Sigmoid colon (tissue), 7 donors: ENCODE results near the gene SLC38A7. TPM values are rescaled to one million over a fixed set of nuclear protein-coding genes. Genes with fewer than 3 reads are reported as not detected.

Experiments
- DNase-seq: peaks from one replicate; pipeline ENCODE4 v3.0.0-alpha.2; 2019
- H3K27ac ChIP-seq, 4 donors: fragments of 200-600 bp; sonication (generic); one replicate each; pipeline ENCODE4 v1.5.1; 2016 to 2019; ENCODE audit warnings: mild to moderate bottlenecking in 1 of 4
- H3K27me3 ChIP-seq, 3 donors: fragments of 200-600 bp; sonication (generic); one replicate each; pipeline ENCODE4 v1.5.1; 2019; ENCODE audit warnings: mild to moderate bottlenecking in 1 of 3
- H3K36me3 ChIP-seq, 4 donors: fragments of 200-600 bp; sonication (generic); one replicate each; pipeline ENCODE4 v1.5.1; 2016 to 2019
- H3K4me1 ChIP-seq, 4 donors: fragments of 200-600 bp; sonication (generic); one replicate each; pipeline ENCODE4 v1.5.1; 2017 to 2019
- H3K4me3 ChIP-seq, 4 donors: fragments of 200-600 bp; sonication (generic); one replicate each; pipeline ENCODE4 v1.5.1; 2017 to 2019; ENCODE audit warnings: mild to moderate bottlenecking in 2 of 4, moderate library complexity in 1 of 4
- H3K9me3 ChIP-seq, 4 donors: fragments of 200-600 bp in 3 of 4; sonication (generic) in 3 of 4; one replicate each; pipeline versions ENCODE4 v1.5.1 to v1.6.1; 2013 to 2019
- CTCF ChIP-seq, 4 experiments: fragments of 450-650 bp in 3 of 4; fragments of 200-600 bp in 1 of 4; IDR thresholded peaks; one replicate each; pipeline ENCODE4 v1.5.1; 2016 to 2019; ENCODE audit warnings: antibody characterized with exemption in 4 of 4, mild to moderate bottlenecking in 3 of 4, moderate library complexity in 2 of 4
- EP300 ChIP-seq, 4 donors: sonication (generic); formaldehyde crosslinking; IDR thresholded peaks; one replicate each; pipeline ENCODE4 v1.6.1; 2017; ENCODE audit warnings: antibody characterized with exemption in 4 of 4
- POLR2A ChIP-seq, 2 donors: fragments of 450-650 bp; IDR thresholded peaks; one replicate each; pipeline ENCODE4 v1.6.1; 2016; ENCODE audit warnings: antibody characterized with exemption in 2 of 2, mild to moderate bottlenecking in 2 of 2, moderate library complexity in 2 of 2
- POLR2AphosphoS5 ChIP-seq, 4 donors: sonication (generic); formaldehyde crosslinking; IDR thresholded peaks; one replicate each; pipeline ENCODE4 v1.6.1; 2017; ENCODE audit warnings: antibody characterized with exemption in 4 of 4
- WGBS, 2 donors: extraction: QIAGEN DNeasy Blood & Tissue Kit; methylation state at CpG; one replicate each; pipeline ENCODE4 v1.1.7; 2013; 5-methylcytosine and 5-hydroxymethylcytosine counted together
- intact Hi-C: fragments of 100-400 bp; cut with DNase I; formaldehyde crosslinking; loops from one replicate; pipeline ENCODE4 v1.15.1; 2023
- polyA plus RNA-seq, 3 donors: library from polyadenylated mRNA; stranded (reverse); fragments of 200-250 nt; gene quantifications; one replicate each; pipeline ENCODE4 v1.2.3, GENCODE V29; 2013
- total RNA-seq, 4 donors: library from RNA; depleted of rRNA; stranded (reverse); fragments of >200 nt; gene quantifications; one replicate each; pipeline ENCODE4 v1.1.0, GENCODE V29; 2016
- donor health status: healthy with polysubstance abuse.
- donor health status: Bipolar disorder and iron deficiency.
- donor health status: healthy.

SLC38A7 gene
- total and polyA plus RNA-seq, 7 donors = 0.60 to 17.4 (median 10.4) TPM

DNA sequence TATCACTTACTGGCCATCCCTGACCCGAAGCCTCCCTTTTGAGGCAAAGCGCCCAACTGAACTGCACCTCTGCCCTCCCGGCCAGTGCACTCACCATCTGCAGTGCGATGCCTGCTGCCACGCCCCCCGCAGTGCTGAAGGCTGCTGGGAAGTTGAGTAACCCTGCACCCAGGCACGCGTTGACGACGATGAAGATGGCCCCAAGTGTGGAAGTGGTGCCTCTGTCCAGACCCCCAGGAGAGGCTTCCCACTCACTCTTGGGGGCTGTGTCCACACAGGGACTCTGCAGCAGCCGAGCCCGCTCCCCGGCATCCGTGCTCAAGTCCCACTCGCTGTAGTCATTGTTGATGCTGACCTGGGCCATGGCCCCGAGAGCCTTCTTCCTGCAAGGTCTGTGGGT, 4.8 kb downstream of the SLC38A7 start:
- intact Hi-C loops = loop anchor here (5.0 kb wide), 1 partner anchor 947 kb away; no protein-coding TSS in a partner anchor

GRCh38 chr16:58678716-58679115, 5.9 kb downstream of the SLC38A7 start:
- H3K27me3 ChIP-seq = no peaks in the 10 kb centered on the region
- intact Hi-C loops = no loop called here
- peaks cover 0 to 10% (median 7%) of the 10 kb centered on the region in 4 donors for H3K4me1 ChIP-seq
- H3K36me3 ChIP-seq = peaks cover 0 to 66% (median 8%) of the 10 kb centered on the region in 4 donors
- no peaks in the 10 kb centered on the region for H3K9me3 ChIP-seq
- peak; percentile 71 for DNase-seq
- TF ChIP-seq EP300 (IDR thresholded peaks at IDR 0.05) (no peak), POLR2AphosphoS5 (IDR thresholded peaks at IDR 0.05) (peak; percentile 19 to 73 (median 32)), POLR2A (IDR thresholded peaks at IDR 0.05) (no peak), CTCF (IDR thresholded peaks at IDR 0.05) (peak in 1 of 4 experiments; percentile 27)
- H3K27ac ChIP-seq = no peak overlapping the region
- 73 to 83% methylated on average over 3 of the region's 3 CpGs for WGBS, 2 donors
- H3K4me3 ChIP-seq = no peak overlapping the region

More for the DNA sequence above, 4.8 kb downstream of the SLC38A7 start:
- Histone ChIP-seq H3K9me3 (no peaks in the 10 kb centered on the region), H3K4me3 (no peak overlapping the region), H3K27ac (no peak overlapping the region), H3K36me3 (peaks cover 0 to 56% (median 8%) of the 10 kb centered on the region in 4 donors), H3K27me3 (no peaks in the 10 kb centered on the region), H3K4me1 (peaks cover 0 to 18% (median 14%) of the 10 kb centered on the region in 4 donors)
- no peak for DNase-seq
- TF ChIP-seq POLR2A (IDR thresholded peaks at IDR 0.05) (no peak), EP300 (IDR thresholded peaks at IDR 0.05) (no peak), POLR2AphosphoS5 (IDR thresholded peaks at IDR 0.05) (no peak), CTCF (IDR thresholded peaks at IDR 0.05) (no peak)
- WGBS, 2 donors = 95 to 96% methylated on average over 16 of the region's 16 CpGs

GRCh38 chr16:58678269-58678668, 6.3 kb downstream of the SLC38A7 start:
- WGBS, 2 donors = 96 to 97% methylated on average over 4 of the region's 4 CpGs
- TF ChIP-seq EP300 (IDR thresholded peaks at IDR 0.05) (no peak), POLR2AphosphoS5 (IDR thresholded peaks at IDR 0.05) (no peak), CTCF (IDR thresholded peaks at IDR 0.05) (no peak), POLR2A (IDR thresholded peaks at IDR 0.05) (no peak)
- intact Hi-C loops = no loop called here

DNA sequence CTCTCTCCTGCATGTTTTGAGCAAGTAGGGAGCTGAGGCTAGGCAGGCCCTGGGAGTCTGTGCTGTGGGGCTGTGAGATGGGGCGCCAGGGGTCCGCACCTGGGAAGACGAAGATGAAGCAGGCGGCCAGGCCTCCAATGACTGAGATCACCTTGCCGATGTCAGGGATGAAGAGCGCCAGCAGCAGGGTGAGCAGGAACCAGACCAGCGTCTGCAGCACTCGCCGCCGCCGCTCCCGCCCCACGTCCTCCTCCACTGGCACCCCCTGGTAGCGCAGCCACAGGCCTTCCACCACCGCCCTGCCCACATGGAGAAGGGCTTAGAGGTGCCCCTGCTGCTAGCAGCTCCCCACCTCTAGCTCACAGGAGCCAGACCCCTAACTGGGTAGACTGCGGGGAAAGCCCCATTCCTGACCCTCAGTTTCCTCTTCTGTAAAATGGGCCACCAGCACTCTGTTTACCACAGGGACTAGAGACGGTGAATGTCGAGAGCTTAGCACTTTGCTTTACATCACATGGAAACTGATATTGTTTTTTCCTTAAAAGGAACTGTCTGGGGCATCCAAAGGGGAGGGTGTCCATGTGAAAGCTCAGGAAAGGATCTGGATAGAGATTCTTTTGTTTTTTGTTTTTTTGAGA, 13.5 kb downstream of the SLC38A7 start:
- DNase-seq = no peak
- H3K36me3 ChIP-seq = peaks cover 0 to 68% (median 4%) of the 10 kb centered on the region in 4 donors
- H3K4me3 ChIP-seq = no peak overlapping the region
- H3K27ac ChIP-seq = no peak overlapping the region
- no peak for TF ChIP-seq POLR2A (IDR thresholded peaks at IDR 0.05)
- no peak for TF ChIP-seq POLR2AphosphoS5 (IDR thresholded peaks at IDR 0.05)
- no peak for TF ChIP-seq CTCF (IDR thresholded peaks at IDR 0.05)
- TF ChIP-seq EP300 (IDR thresholded peaks at IDR 0.05) = no peak
- no peaks in the 10 kb centered on the region for H3K9me3 ChIP-seq
- H3K4me1 ChIP-seq = no peaks in the 10 kb centered on the region
- WGBS, 2 donors = 95 to 96% methylated on average over 18 of the region's 18 CpGs
- intact Hi-C loops = no loop called here
- H3K27me3 ChIP-seq = no peaks in the 10 kb centered on the region

More at GRCh38 chr16:58678269-58678668, 6.3 kb downstream of the SLC38A7 start:
- Histone ChIP-seq H3K27ac (no peak overlapping the region), H3K4me3 (no peak overlapping the region), H3K27me3 (no peaks in the 10 kb centered on the region), H3K36me3 (peaks cover 0 to 68% (median 8%) of the 10 kb centered on the region in 4 donors), H3K9me3 (no peaks in the 10 kb centered on the region), H3K4me1 (peaks cover 0 to 6% (median 2%) of the 10 kb centered on the region in 4 donors)
- peak; percentile 25 for DNase-seq
